Hepatocyte (in vitro differentiated cells): ENCODE measurements around the gene METTL23.

Source experiments
- EZH2 ChIP-seq: fragments of 200-600 bp; sonication (generic); IDR thresholded peaks from 2 replicates; pipeline ENCODE4 v1.6.1; 2016; ENCODE audit warnings: antibody characterized with exemption, mild to moderate bottlenecking, borderline replicate concordance
- EZH2phosphoT487 ChIP-seq: fragments of 200-600 bp; sonication (generic); IDR thresholded peaks from one replicate; pipeline ENCODE4 v1.6.1; 2018; ENCODE audit warnings: antibody characterized with exemption, mild to moderate bottlenecking, low read depth, moderate library complexity; ENCODE audit not compliant: unreplicated experiment, severe bottlenecking

DNA sequence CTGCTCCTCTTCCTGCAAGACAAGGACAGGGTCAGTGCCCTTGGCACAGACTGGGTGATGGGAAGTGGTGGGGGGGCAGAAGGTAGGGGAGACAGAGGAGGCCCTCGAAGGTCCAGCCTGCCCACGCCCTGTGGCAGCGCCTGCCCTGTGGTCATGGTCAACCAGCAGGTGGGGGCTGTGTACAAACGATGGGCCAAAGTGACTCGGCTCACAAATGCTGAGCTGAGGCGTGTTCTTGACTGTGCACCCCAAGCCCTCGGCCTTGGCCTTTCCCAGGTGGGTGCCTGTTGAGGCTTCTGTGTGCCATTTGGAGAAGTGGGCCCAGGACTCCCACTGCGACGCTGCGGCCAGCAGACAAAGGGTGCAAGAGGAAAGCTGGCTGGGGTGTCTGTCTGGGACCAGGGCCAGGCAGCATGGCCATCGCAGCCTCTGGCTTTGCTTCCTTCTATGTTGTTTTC lies 38.4 kb upstream of the METTL23 start:
- TF ChIP-seq EZH2, result no peak
- TF ChIP-seq EZH2phosphoT487, result no peak
